ENCODE data around the gene PDGFD. TPM values are rescaled to one million over a fixed set of nuclear protein-coding genes. Genes with fewer than 3 reads are reported as not detected.

The PDGFD gene
- total RNA-seq, 6 experiments from 2014 or later, result 0.37 to 0.69 (median 0.42) TPM

- Mint-ChIP-seq H3K4me1 (ENCODE audit: low read depth) (peaks cover 57% of the 10 kb centered on the region), H3K27ac (peak overlapping the region; percentile 49), H3K27me3 (ENCODE audit: insufficient read depth) (no peaks in the 10 kb centered on the region), H3K4me3 (no peak overlapping the region; the same call in 1 of the 2 replicates), H3K9me3 (peaks cover 4% of the 10 kb centered on the region; the same call in 1 of the 2 replicates), H3K36me3 (ENCODE audit: low read depth) (no peaks in the 10 kb centered on the region)
- peak; percentile 62 for DNase-seq
- TF ChIP-seq CTCF (IDR thresholded peaks at IDR 0.05), result no peak
Observed at GRCh38 chr11:103961010-103961409, 202.9 kb downstream of the PDGFD start.

- Mint-ChIP-seq H3K9me3 (peaks cover 4% of the 10 kb centered on the region; the same call in 1 of the 2 replicates), H3K4me3 (no peak overlapping the region), H3K27ac (peak overlapping the region; percentile 80; the same call in 1 of the 2 replicates), H3K4me1 (ENCODE audit: low read depth) (peaks cover 57% of the 10 kb centered on the region), H3K36me3 (ENCODE audit: low read depth) (no peaks in the 10 kb centered on the region), H3K27me3 (ENCODE audit: insufficient read depth) (no peaks in the 10 kb centered on the region)
- TF ChIP-seq CTCF (IDR thresholded peaks at IDR 0.05), result no peak
- no peak for DNase-seq
Observed at GRCh38 chr11:103960108-103960507, 203.8 kb downstream of the PDGFD start.

- H3K4me1 Mint-ChIP-seq (ENCODE audit: low read depth), result peaks cover 57% of the 10 kb centered on the region
Observed at GRCh38 chr11:103959279-103959942, 204.5 kb downstream of the PDGFD start.

GRCh38 chr11:103958475-103959215, 205.3 kb downstream of the PDGFD start:
- H3K4me1 Mint-ChIP-seq (ENCODE audit: low read depth), result peaks cover 50% of the 10 kb centered on the region
- no peak overlapping the region for H3K4me3 Mint-ChIP-seq
- peaks cover 4% of the 10 kb centered on the region; the same call in 1 of the 2 replicates for H3K9me3 Mint-ChIP-seq
- TF ChIP-seq CTCF (IDR thresholded peaks at IDR 0.05), result no peak
- peak overlapping the region; percentile 80; the same call in 1 of the 2 replicates for H3K27ac Mint-ChIP-seq
- no peak for DNase-seq
- no peaks in the 10 kb centered on the region for H3K36me3 Mint-ChIP-seq (ENCODE audit: low read depth)
- no peaks in the 10 kb centered on the region for H3K27me3 Mint-ChIP-seq (ENCODE audit: insufficient read depth)

More at GRCh38 chr11:103959279-103959942, 204.5 kb downstream of the PDGFD start:
- no peak for TF ChIP-seq CTCF (IDR thresholded peaks at IDR 0.05)
- Mint-ChIP-seq H3K9me3 (peaks cover 4% of the 10 kb centered on the region; the same call in 1 of the 2 replicates), H3K36me3 (ENCODE audit: low read depth) (no peaks in the 10 kb centered on the region), H3K27me3 (ENCODE audit: insufficient read depth) (no peaks in the 10 kb centered on the region), H3K27ac (peak overlapping the region; percentile 80), H3K4me3 (no peak overlapping the region)
- DNase-seq, result peak; percentile 38

GRCh38 chr11:103953797-103954486, 210.0 kb downstream of the PDGFD start:
- Mint-ChIP-seq H3K4me3 (no peak overlapping the region), H3K27ac (no peak overlapping the region), H3K4me1 (ENCODE audit: low read depth) (peaks cover 4% of the 10 kb centered on the region), H3K36me3 (ENCODE audit: low read depth) (no peaks in the 10 kb centered on the region), H3K9me3 (no peaks in the 10 kb centered on the region), H3K27me3 (ENCODE audit: insufficient read depth) (no peaks in the 10 kb centered on the region)
- no peak for TF ChIP-seq CTCF (IDR thresholded peaks at IDR 0.05)
- DNase-seq, result no peak

Data from HFFc6 (cell line).